CD14-positive monocyte (primary cell): ENCODE results near the gene VASN. TPM values are rescaled to one million over a fixed set of nuclear protein-coding genes. Genes with fewer than 3 reads are reported as not detected.

Experiments
- DNase-seq, 3 donors: peaks; one replicate each; pipeline ENCODE4 v3.0.0-alpha.2; 2011 to 2022
- H2AFZ ChIP-seq: 2 replicates; pipeline ENCODE4 v1.6.0; 2012; ENCODE audit warnings: mild to moderate bottlenecking, low read depth, low read length, inconsistent platforms; ENCODE audit not compliant: insufficient read depth, poor library complexity, severe bottlenecking
- H3K27ac ChIP-seq, 2 donors: 1 replicate in 1 of 2; 2 replicates in 1 of 2; pipeline ENCODE4 v1.5.1; 2012 to 2013; ENCODE audit warnings: low read length in 2 of 2, control low read depth in 1 of 2, inconsistent platforms in 1 of 2, low read depth in 1 of 2, mild to moderate bottlenecking in 1 of 2
- H3K27me3 ChIP-seq, 2 donors: one replicate each; pipeline versions ENCODE4 v1.6.0 to v1.6.1; 2011 to 2013; ENCODE audit warnings: low read length in 2 of 2; ENCODE audit not compliant: control insufficient read depth in 2 of 2, insufficient read depth in 2 of 2
- H3K36me3 ChIP-seq, 2 donors: replicated peaks in 1 of 2; 1 replicate in 1 of 2; 2 replicates in 1 of 2; pipeline versions ENCODE4 v1.5.1 to v1.6.1; 2012 to 2013; ENCODE audit warnings: low read length in 2 of 2, control low read depth in 1 of 2, inconsistent platforms in 1 of 2, mild to moderate bottlenecking in 1 of 2; ENCODE audit not compliant: insufficient read depth in 2 of 2, control insufficient read depth in 1 of 2
- H3K4me1 ChIP-seq, 2 donors: 1 replicate in 1 of 2; 2 replicates in 1 of 2; pipeline versions ENCODE4 v1.5.1 to v1.6.1; 2012 to 2013; ENCODE audit warnings: low read length in 2 of 2, control low read depth in 1 of 2, inconsistent platforms in 1 of 2, mild to moderate bottlenecking in 1 of 2, moderate library complexity in 1 of 2; ENCODE audit not compliant: insufficient read depth in 2 of 2, control insufficient read depth in 1 of 2
- H3K4me2 ChIP-seq: replicated peaks from 2 replicates; pipeline ENCODE3; 2012; ENCODE audit warnings: low read length, moderate library complexity, mild to moderate bottlenecking; ENCODE audit not compliant: poor library complexity, severe bottlenecking; ENCODE audit errors: extremely low read depth
- H3K4me3 ChIP-seq, 3 experiments: fragments of 200-600 bp in 1 of 3; sonication (generic) in 1 of 3; replicated peaks in 1 of 3; 1 replicate in 2 of 3; 2 replicates in 1 of 3; pipeline ENCODE4 v1.5.1; 2011 to 2013; ENCODE audit warnings: low read length in 3 of 3, mild to moderate bottlenecking in 3 of 3, control low read depth in 2 of 3, low read depth in 2 of 3, inconsistent platforms in 1 of 3, moderate library complexity in 1 of 3
- H3K79me2 ChIP-seq: 2 replicates; pipeline ENCODE4 v1.6.0; 2012; ENCODE audit warnings: mild to moderate bottlenecking, control low read depth, inconsistent platforms, low read length, moderate library complexity; ENCODE audit not compliant: insufficient read depth
- H3K9ac ChIP-seq: 2 replicates; pipeline ENCODE4 v1.6.0; 2017; ENCODE audit warnings: low read length, mild to moderate bottlenecking; ENCODE audit not compliant: insufficient read depth, poor library complexity, severe bottlenecking
- H3K9me3 ChIP-seq, 2 donors: replicated peaks in 1 of 2; 1 replicate in 1 of 2; 2 replicates in 1 of 2; pipeline versions ENCODE4 v1.5.1 to v1.6.1; 2012 to 2013; ENCODE audit warnings: low read length in 2 of 2, control low read depth in 1 of 2; ENCODE audit not compliant: control insufficient read depth in 1 of 2, insufficient read depth in 1 of 2
- H4K20me1 ChIP-seq: 2 replicates; pipeline ENCODE4 v1.6.0; 2012; ENCODE audit warnings: mild to moderate bottlenecking, low read length, control low read depth, moderate library complexity; ENCODE audit not compliant: insufficient read depth
- H3K27ac Mint-ChIP-seq, 7 donors: one replicate each; pipeline ENCODE4 v1.8.0; 2020; ENCODE audit warnings: mild to moderate bottlenecking in 7 of 7, mixed read lengths in 7 of 7, moderate library complexity in 6 of 7, inconsistent platforms in 2 of 7
- H3K27me3 Mint-ChIP-seq, 3 donors: one replicate each; pipeline ENCODE4 v1.8.0; 2021 to 2022; ENCODE audit warnings: low read depth in 3 of 3, mild to moderate bottlenecking in 3 of 3, mixed read lengths in 3 of 3, moderate library complexity in 3 of 3, inconsistent platforms in 1 of 3
- H3K36me3 Mint-ChIP-seq, 2 donors: one replicate each; pipeline ENCODE4 v1.8.0; 2020; ENCODE audit warnings: mixed read lengths in 2 of 2, inconsistent platforms in 1 of 2, mild to moderate bottlenecking in 1 of 2
- H3K4me1 Mint-ChIP-seq: one replicate; pipeline ENCODE4 v1.8.0; 2020; ENCODE audit warnings: mild to moderate bottlenecking, mixed read lengths
- H3K4me3 Mint-ChIP-seq, 2 donors: one replicate each; pipeline ENCODE4 v1.8.0; 2020; ENCODE audit warnings: mild to moderate bottlenecking in 2 of 2, mixed read lengths in 2 of 2, moderate library complexity in 1 of 2
- H3K9me3 Mint-ChIP-seq, 7 donors: one replicate each; pipeline ENCODE4 v1.8.0; 2020 to 2022; ENCODE audit warnings: mixed read lengths in 7 of 7, mild to moderate bottlenecking in 6 of 7, moderate library complexity in 6 of 7, inconsistent platforms in 2 of 7
- CTCF ChIP-seq: fragments of 200-600 bp; IDR thresholded peaks from one replicate; pipeline ENCODE4 v1.8.0; 2022; ENCODE audit warnings: antibody characterized with exemption, mild to moderate bottlenecking
- WGBS: methylation state at CpG from one replicate; pipeline ENCODE4 v1.1.5; 2013; ENCODE audit warnings: missing lambda C conversion rate; ENCODE audit not compliant: insufficient coverage; 5-methylcytosine and 5-hydroxymethylcytosine counted together
- intact Hi-C, 2 donors: fragments of 100-400 bp; cut with micrococcal nuclease; formaldehyde crosslinking; loops; one replicate each; pipeline versions ENCODE4 v1.15.0 to v1.15.1; 2023
- polyA plus RNA-seq, 3 donors: library from polyadenylated mRNA; depleted of rRNA in 1 of 3; unstranded in 2 of 3; stranded (reverse) in 1 of 3; fragments of 300-500 nt in 2 of 3; fragments of >200 nt in 1 of 3; fragmentation: Illumina TruSeq in 2 of 3; gene quantifications; 1 replicate in 2 of 3; 2 replicates in 1 of 3; pipeline ENCODE4 v1.2.3, GENCODE V29; 2012 to 2021

VASN gene
- polyA plus RNA-seq, 3 donors: 0.03 TPM; not detected in 2

- WGBS: 75% methylated on average over 2 of the region's 10 CpGs
- no peak for DNase-seq
- Mint-ChIP-seq H3K27ac (no peak overlapping the region), H3K27me3 (no peaks in the 10 kb centered on the region), H3K4me1 (no peaks in the 10 kb centered on the region), H3K36me3 (peaks cover 55 to 90% of the 10 kb centered on the region in 2 donors), H3K4me3 (no peak overlapping the region), H3K9me3 (no peaks in the 10 kb centered on the region)
- TF ChIP-seq CTCF: no peak
- Histone ChIP-seq H3K9me3 (no peaks in the 10 kb centered on the region), H4K20me1 (peaks cover 100% of the 10 kb centered on the region), H3K4me1 (no peaks in the 10 kb centered on the region), H2AFZ (no peak overlapping the region), H3K79me2 (no peaks in the 10 kb centered on the region), H3K9ac (no peak overlapping the region), H3K27me3 (no peaks in the 10 kb centered on the region), H3K36me3 (peaks cover 94 to 99% of the 10 kb centered on the region in 2 donors), H3K4me3 (no peak overlapping the region), H3K27ac (no peak overlapping the region), H3K4me2 (no peak overlapping the region)
- intact Hi-C loops: no loop called here
Observed at GRCh38 chr16:4386951-4387565, 15.4 kb downstream of the VASN start.

GRCh38 chr16:4387781-4388180 is 16.1 kb downstream of the VASN start:
- WGBS: 98% methylated on average over 14 of the region's 20 CpGs
- Histone ChIP-seq H3K4me3 (no peak overlapping the region), H3K36me3 (peaks cover 97 to 99% of the 10 kb centered on the region in 2 donors), H3K4me2 (no peak overlapping the region), H4K20me1 (peaks cover 100% of the 10 kb centered on the region), H3K27ac (no peak overlapping the region), H3K27me3 (no peaks in the 10 kb centered on the region), H3K79me2 (peaks cover 3% of the 10 kb centered on the region), H2AFZ (no peak overlapping the region), H3K9me3 (no peaks in the 10 kb centered on the region), H3K9ac (no peak overlapping the region), H3K4me1 (no peaks in the 10 kb centered on the region)
- no peak for TF ChIP-seq CTCF
- Mint-ChIP-seq H3K4me1 (no peaks in the 10 kb centered on the region), H3K36me3 (peaks cover 59 to 89% of the 10 kb centered on the region in 2 donors), H3K27ac (no peak overlapping the region), H3K4me3 (no peak overlapping the region), H3K27me3 (no peaks in the 10 kb centered on the region), H3K9me3 (no peaks in the 10 kb centered on the region)
- no peak for DNase-seq
- intact Hi-C loops: no loop called here
